GF-D8 (cell line): ENCODE measurements around the gene CYB5R2.
"Not testable (repeated sequence)": the region's sequence is repeated elsewhere in the genome, so short reads cannot be mapped to it uniquely, and the experiment has no call there.

Source experiments
- DNase-seq: peaks from one replicate; lab custom pipeline; 2025; lab: John Stamatoyannopoulos, UW

CYB5R2 gene

GRCh38 chr11:7668911-7669310 lies 4.4 kb downstream of the CYB5R2 start:
- no peak for DNase-seq

DNA sequence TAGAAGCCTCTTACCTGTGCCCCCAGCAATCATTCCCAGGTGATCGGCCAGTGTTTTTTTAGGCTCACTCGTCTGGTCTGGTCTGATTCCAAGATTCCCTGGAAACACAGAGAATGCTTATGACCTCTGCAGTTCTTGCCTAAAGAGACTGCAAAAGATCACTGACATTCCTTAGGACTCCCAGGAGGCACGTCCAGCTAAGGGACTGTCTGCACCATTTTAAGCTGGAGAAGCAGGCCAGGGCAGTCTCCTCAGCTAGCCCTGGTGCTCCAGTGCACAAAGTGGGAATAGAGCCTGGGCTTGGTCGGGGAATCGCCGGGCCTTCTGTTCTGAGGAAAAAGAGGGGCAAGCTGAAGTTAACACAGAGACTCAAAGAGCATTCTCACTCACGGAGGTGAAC lies 4.8 kb downstream of the CYB5R2 start:
- DNase-seq: no peak

DNA sequence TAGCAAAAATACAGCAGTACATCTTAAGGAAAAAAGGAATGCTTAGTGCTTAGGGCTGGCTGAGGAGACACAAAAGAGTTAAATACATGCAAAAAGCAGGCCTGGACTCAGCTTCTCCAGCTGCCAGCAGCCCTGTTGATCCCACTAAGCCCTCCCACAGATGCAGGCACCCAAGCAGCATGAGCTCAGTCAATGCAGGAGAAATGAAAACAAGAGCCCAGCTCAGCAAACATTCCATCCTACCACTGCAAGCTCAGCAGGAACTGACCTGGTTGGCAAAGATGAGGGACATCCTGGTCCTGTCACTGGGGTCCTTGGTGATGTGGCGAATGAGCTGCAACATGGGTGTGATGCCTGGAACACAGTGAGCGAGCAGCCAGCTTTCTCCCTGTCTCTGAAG lies 5.8 kb downstream of the CYB5R2 start:
- no peak for DNase-seq

DNA sequence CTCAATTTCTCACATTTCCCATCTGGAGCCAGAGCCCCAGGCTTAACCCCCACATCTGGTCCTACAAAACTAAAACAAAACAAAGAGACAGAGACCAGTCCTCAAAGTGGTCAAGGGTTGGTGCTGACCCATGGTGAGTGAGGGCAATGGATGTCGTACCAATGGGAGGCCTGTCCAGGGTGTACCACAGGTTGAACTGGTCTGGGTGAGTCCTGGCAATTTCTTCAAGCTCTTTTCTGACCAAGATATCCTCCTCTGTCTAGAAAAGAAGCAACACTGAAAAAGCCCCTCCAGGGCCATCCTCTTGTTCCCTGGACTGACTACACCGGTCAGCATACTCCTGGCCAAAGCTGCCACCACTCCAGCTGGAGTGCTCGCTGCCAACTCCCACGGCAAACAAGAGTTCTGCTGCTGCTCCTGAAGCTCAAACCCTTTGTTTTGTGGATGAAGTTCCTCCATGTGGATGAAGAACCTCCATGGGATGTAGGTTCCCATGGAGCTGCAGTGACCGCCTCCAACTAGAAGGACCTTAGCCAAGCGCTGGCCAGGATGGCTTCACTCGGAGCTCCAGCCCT lies 6.9 kb downstream of the CYB5R2 start:
- no peak for DNase-seq

GRCh38 chr11:7665473-7666291 lies 7.6 kb downstream of the CYB5R2 start:
- DNase-seq: no peak

- DNase-seq: no peak
Observed at GRCh38 chr11:7664867-7665266, 8.4 kb downstream of the CYB5R2 start.

GRCh38 chr11:7663531-7663930 lies 9.8 kb downstream of the CYB5R2 start:
- not testable (repeated sequence) for DNase-seq

- no peak for DNase-seq
Observed at GRCh38 chr11:7657306-7658025, 15.8 kb downstream of the CYB5R2 start.

GRCh38 chr11:7656704-7657103 lies 16.6 kb downstream of the CYB5R2 start:
- DNase-seq: no peak

DNA sequence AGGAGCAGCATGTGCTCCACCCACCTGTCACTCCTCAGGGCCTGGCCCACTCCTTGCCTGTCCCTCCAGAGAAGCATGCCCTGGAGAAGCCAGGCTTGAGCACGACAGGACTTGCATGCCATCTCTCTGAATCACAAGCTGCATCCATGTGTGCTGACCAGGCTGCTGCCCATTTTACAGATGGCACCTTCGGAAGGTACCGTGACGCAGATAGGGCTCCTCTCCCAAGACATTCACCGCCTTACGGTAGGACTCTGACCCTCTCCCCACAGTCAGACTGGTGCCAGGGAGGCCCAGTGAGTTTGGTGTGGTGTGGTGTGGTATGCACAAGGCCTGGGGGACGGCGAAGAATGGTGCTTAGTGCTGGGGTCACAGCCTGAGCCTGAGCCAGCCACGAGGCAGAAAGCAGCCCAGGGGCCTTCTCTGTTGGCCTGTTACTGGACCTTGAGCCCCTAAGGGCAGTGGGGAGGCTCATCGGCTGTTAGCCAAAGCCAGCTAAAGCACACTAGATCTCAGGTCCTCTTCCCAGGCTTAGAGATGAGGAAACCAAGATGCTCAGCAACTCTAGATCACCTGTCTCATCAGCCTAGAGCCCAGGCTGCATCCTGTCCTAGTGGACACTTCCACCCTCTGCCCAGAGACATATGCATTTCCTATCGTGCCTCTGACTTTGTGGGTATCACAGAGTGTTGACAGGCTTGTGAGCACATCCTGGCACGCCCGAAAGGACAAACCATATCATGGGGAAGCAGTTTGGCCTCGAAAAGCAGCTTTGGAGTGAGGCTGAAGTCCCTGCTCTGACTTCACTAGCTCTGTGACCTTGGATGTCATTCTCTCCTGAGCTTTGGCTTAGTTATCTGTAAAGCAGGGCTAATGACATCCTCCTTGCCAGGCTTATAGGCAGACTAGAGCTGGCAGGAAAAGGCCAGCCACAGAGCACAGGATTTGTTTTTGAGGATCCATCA lies 17.8 kb downstream of the CYB5R2 start:
- no peak for DNase-seq

GRCh38 chr11:7654195-7654705 lies 19.1 kb downstream of the CYB5R2 start:
- no peak for DNase-seq

- DNase-seq: no peak
Observed at GRCh38 chr11:7651700-7652099, 21.6 kb downstream of the CYB5R2 start.

GRCh38 chr11:7651140-7651551 lies 22.2 kb downstream of the CYB5R2 start:
- peak; percentile 30 for DNase-seq

- no peak for DNase-seq
Observed at GRCh38 chr11:7648264-7648663, 25.0 kb downstream of the CYB5R2 start.

DNA sequence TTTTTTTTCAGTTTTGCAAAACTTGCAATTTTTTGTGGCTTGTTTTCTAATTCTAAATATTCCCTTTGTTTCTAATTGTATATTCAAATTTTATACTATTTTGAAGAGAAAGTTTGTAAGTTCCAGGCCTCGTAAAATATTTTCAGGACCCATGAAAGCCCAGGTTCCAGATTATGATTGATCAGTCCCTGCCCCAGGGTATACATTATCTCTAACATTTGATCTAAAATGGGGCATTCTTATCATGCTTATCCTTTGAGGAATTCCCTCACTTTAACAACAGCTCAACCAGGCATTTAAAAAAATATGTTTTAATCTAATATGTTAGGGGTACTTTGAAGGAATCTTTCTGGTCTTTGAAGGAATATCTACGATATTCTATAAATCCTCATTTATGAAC lies 26.4 kb downstream of the CYB5R2 start:
- DNase-seq: no peak

- no peak for DNase-seq
Observed at GRCh38 chr11:7645206-7645605, 28.1 kb downstream of the CYB5R2 start.

DNA sequence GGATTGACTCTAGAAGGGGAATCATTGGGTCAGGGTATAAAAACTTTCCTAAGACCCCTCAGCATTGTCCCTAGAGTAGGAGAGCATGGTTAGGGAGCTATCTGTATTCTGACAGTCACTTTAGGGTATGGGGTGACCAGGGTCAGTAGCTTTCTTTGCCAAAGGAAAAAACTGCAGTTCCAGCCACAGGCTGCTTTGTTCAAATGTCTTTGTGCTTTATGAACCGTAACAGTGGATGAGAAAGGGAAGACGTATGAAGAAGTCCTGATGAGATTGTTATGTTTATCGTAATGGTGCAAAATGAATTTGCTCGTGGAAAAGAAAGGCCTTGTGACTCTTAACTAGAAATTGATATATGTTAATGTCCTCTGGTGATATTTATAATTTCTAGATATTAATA lies 30.0 kb downstream of the CYB5R2 start:
- DNase-seq: no peak

DNA sequence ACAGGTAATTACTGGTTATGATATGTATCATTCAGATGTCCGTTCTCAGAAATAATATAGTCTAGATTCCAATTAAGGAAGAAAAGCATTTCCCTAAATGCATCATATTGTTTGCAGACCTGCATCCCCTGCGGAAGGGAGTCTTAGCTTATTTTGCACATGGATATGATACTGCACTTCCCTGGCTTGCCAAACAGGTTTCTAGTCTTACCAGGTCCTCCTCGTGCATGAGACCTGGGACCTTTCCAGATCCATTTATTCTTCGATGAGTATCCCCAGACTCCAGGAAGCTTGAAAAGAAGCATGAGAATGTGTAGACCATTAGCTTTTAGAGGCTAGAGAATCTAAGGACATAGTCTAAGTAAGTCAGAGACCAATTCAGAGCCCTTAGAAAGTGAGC lies 30.6 kb downstream of the CYB5R2 start:
- DNase-seq: no peak

GRCh38 chr11:7640816-7641215 lies 32.5 kb downstream of the CYB5R2 start:
- DNase-seq: no peak

DNA sequence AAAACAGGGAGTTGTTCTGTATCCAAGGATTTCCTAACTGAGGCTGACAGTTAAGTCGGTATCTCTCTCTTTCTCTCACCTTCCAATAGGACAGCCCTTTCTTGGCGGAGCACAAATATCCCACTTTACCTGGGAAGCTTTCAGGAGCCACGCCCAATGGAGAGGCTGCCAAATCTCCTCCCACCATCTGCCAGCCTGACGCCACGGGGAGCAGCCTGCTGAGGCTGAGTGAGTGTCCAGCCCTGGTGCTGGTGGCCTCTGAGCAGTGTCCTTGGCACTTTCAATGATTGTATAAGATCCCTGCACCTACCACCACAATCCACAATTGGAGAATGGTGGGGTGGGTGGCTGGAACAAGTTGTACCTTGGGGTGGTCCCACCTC lies 33.7 kb downstream of the CYB5R2 start:
- DNase-seq: no peak

- no peak for DNase-seq
Observed at GRCh38 chr11:7638710-7639642, 34.3 kb downstream of the CYB5R2 start.
